ENCODE data around the gene FUBP3.

The FUBP3 gene

DNA sequence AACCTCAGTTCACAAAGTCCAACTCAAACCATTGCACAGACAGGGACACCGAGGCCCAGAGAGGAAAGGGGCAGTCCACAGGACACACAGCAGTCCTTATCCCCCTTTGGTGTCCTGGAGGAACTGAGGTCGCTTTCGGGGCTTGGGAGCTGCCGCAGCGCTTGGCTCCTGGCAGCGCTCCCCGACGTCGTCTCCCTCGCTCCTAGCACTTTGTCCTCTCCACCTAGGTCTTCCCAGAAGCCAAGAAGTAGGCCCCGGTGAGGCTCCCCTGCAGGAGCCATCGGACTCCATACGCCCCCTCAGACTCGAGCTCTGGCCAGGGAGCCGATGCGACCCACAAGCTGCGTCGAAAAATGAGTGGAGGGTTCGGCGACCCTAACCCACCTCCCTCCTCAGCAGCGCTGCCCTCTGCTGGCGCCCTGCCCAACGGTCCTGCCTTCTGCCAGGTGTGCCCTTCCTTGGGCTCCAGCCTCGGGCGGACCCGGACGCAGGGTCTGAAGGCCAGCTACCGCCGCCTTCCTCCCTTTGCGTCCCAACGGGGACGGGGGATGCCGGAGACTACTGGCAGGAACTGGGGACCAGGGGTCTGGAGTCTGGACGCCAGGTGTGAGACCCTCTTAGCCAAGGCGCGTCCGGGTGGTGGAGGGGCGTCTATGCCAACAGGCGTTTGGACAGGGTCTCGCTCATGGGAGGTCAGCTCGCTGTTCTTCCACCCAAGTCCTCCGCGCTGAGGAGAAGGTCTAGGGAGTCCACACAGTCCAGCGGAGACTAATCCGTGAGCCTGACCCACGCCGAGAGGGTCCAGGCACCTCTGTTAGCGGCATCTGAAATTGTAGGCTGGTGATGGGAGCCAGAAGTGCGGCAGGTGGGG is 83.0 kb downstream of the FUBP3 start:
- no peak overlapping the region for H3K4me2 ChIP-seq (ENCODE audit: low read depth, low read length)
- H4K20me1 ChIP-seq (ENCODE audit: insufficient read depth, low read length) = no peaks in the 10 kb centered on the region
- H3F3A ChIP-seq (ENCODE audit: insufficient read depth, low read length) = no peaks in the 10 kb centered on the region
- H3K4me1 ChIP-seq (ENCODE audit: low read length) = no peaks in the 10 kb centered on the region
- no peak for DNase-seq
- H3K9me3 ChIP-seq (replicated peaks; ENCODE audit: insufficient read depth, low read length) = no peaks in the 10 kb centered on the region
- H3K27ac ChIP-seq (ENCODE audit: low read length) = no peak overlapping the region
- H3K79me2 ChIP-seq (ENCODE audit: low read length) = no peaks in the 10 kb centered on the region
- H2AFZ ChIP-seq (ENCODE audit: low read length) = no peak overlapping the region
- H3K36me3 ChIP-seq (replicated peaks; ENCODE audit: insufficient read depth, low read length) = no peaks in the 10 kb centered on the region
- peaks cover 93% of the 10 kb centered on the region for H3K27me3 ChIP-seq (replicated peaks; ENCODE audit: insufficient read depth, low read length)
- no peak overlapping the region for H3K4me3 ChIP-seq (ENCODE audit: low read length)
- TF ChIP-seq EZH2phosphoT487 (IDR thresholded peaks at IDR 0.05; ENCODE audit: low read length) (no peak), EZH2 (optimal IDR thresholded peaks at IDR 0.05; ENCODE audit: low read depth, low read length) (no peak), CTCF (IDR thresholded peaks at IDR 0.05; ENCODE audit: low read length) (no peak)
- H3K9me2 ChIP-seq (replicated peaks; ENCODE audit: insufficient read depth, low read length) = no peaks in the 10 kb centered on the region
- no peak overlapping the region for H3K9ac ChIP-seq (ENCODE audit: low read length)

DNA sequence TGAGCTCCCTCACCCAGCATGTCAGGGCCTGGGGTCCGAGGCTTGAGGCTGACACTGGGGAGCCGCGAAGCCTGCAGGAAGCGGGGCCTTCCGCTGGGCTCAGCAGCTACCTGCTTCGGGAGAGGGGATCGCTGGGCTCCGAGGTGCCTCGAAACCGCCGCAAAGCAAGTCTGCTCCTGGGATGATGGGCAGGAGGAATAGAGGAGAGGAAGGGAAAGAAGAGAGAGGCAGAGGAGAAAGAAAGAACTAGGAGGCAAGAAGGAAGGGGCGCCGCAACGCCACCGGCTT is 83.5 kb downstream of the FUBP3 start:
- no peaks in the 10 kb centered on the region for H3K9me3 ChIP-seq (replicated peaks; ENCODE audit: insufficient read depth, low read length)
- H3K79me2 ChIP-seq (ENCODE audit: low read length) = no peaks in the 10 kb centered on the region
- no peak overlapping the region for H3K4me3 ChIP-seq (ENCODE audit: low read length)
- TF ChIP-seq EZH2phosphoT487 (IDR thresholded peaks at IDR 0.05; ENCODE audit: low read length) (no peak), EZH2 (optimal IDR thresholded peaks at IDR 0.05; ENCODE audit: low read depth, low read length) (no peak), CTCF (IDR thresholded peaks at IDR 0.05; ENCODE audit: low read length) (no peak)
- no peak overlapping the region for H3K4me2 ChIP-seq (ENCODE audit: low read depth, low read length)
- no peaks in the 10 kb centered on the region for H3K36me3 ChIP-seq (replicated peaks; ENCODE audit: insufficient read depth, low read length)
- no peak overlapping the region for H3K9ac ChIP-seq (ENCODE audit: low read length)
- H4K20me1 ChIP-seq (ENCODE audit: insufficient read depth, low read length) = no peaks in the 10 kb centered on the region
- H2AFZ ChIP-seq (ENCODE audit: low read length) = no peak overlapping the region
- H3K9me2 ChIP-seq (replicated peaks; ENCODE audit: insufficient read depth, low read length) = no peaks in the 10 kb centered on the region
- no peak for DNase-seq
- H3K27me3 ChIP-seq (replicated peaks; ENCODE audit: insufficient read depth, low read length) = peaks cover 96% of the 10 kb centered on the region
- H3F3A ChIP-seq (ENCODE audit: insufficient read depth, low read length) = no peaks in the 10 kb centered on the region
- no peak overlapping the region for H3K27ac ChIP-seq (ENCODE audit: low read length)
- H3K4me1 ChIP-seq (ENCODE audit: low read length) = no peaks in the 10 kb centered on the region

DNA sequence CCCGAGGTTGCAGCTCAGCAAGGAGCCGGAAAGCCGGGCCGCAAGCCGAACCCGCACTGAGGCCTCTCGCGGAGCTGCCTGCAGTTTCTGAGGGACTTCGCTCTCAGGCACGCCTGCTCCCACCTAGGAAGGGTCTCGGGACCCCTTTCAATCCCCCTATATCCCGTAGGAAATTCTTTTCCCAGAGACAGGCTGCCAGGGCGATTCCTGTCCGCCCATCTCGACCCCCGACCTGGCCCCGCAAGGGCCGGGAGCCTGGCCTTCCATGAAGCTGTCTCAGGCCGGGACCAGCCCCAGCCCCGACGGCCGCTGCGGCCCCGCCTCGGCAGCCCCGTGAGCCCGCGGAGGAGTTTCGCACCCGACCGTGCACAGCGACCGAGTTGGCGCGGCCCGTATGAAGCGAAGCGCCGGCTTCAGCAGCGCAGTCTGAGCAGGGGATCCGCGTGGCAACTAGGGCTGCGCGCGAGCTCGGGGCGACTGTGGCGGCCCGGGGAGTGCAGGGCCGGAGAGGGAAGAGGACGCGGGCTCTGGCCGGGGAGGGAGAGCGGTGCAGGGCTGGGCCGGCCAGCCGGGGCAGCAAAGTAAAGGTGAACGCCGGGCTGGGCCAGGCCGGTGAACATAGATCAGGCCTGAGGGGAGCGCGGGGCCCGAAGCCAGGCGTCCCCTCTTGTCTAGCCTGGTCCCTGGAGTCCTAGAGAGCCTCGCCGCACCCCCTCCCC is 84.0 kb downstream of the FUBP3 start:
- no peak overlapping the region for H3K4me2 ChIP-seq (ENCODE audit: low read depth, low read length)
- DNase-seq = no peak
- no peak overlapping the region for H2AFZ ChIP-seq (ENCODE audit: low read length)
- H3K9ac ChIP-seq (ENCODE audit: low read length) = no peak overlapping the region
- H3K79me2 ChIP-seq (ENCODE audit: low read length) = no peaks in the 10 kb centered on the region
- no peaks in the 10 kb centered on the region for H3K9me3 ChIP-seq (replicated peaks; ENCODE audit: insufficient read depth, low read length)
- no peaks in the 10 kb centered on the region for H3F3A ChIP-seq (ENCODE audit: insufficient read depth, low read length)
- H3K27ac ChIP-seq (ENCODE audit: low read length) = no peak overlapping the region
- H3K4me1 ChIP-seq (ENCODE audit: low read length) = no peaks in the 10 kb centered on the region
- H3K4me3 ChIP-seq (ENCODE audit: low read length) = no peak overlapping the region
- H3K27me3 ChIP-seq (replicated peaks; ENCODE audit: insufficient read depth, low read length) = peaks cover 96% of the 10 kb centered on the region
- no peaks in the 10 kb centered on the region for H4K20me1 ChIP-seq (ENCODE audit: insufficient read depth, low read length)
- TF ChIP-seq EZH2 (optimal IDR thresholded peaks at IDR 0.05; ENCODE audit: low read depth, low read length) (peak; percentile 3), CTCF (IDR thresholded peaks at IDR 0.05; ENCODE audit: low read length) (no peak)
- no peaks in the 10 kb centered on the region for H3K36me3 ChIP-seq (replicated peaks; ENCODE audit: insufficient read depth, low read length)
- H3K9me2 ChIP-seq (replicated peaks; ENCODE audit: insufficient read depth, low read length) = no peaks in the 10 kb centered on the region

Data from MM.1S (cell line).